OCI-LY7 (cell line): ENCODE data around the gene DCPS. TPM values are rescaled to one million over a fixed set of nuclear protein-coding genes. Genes with fewer than 3 reads are reported as not detected.

ENCODE experiments used
- BruUV-seq: library from RNA; stranded (reverse); fragments of 400-500 nt; replicated peaks from 2 replicates; lab custom pipeline; 2021; lab: Mats Ljungman, UMichigan
- CTCF ChIA-PET: fragments of 300-600 bp; sonication (Branson Sonifier 250); formaldehyde crosslinking; loops from one replicate; lab custom pipeline; 2022; ENCODE audit warnings: antibody characterized with exemption; ENCODE audit not compliant: unreplicated experiment; lab: Charles Lee
- POLR2A ChIA-PET: fragments of 300-600 bp; sonication (Branson Sonifier 250); formaldehyde crosslinking; loops from one replicate; lab custom pipeline; 2022; ENCODE audit warnings: antibody characterized with exemption; lab: Charles Lee
- DNase-seq: peaks from one replicate; pipeline ENCODE4 v3.0.0-alpha.2; 2015; ENCODE audit warnings: low spot score
- H2AFZ ChIP-seq: fragments of 200-600 bp; sonication (generic), shearing (Covaris generic); 2 replicates; pipeline ENCODE4 v1.6.1; 2014; ENCODE audit warnings: mild to moderate bottlenecking, antibody characterized with exemption, low read length, moderate library complexity
- H3K27ac ChIP-seq: fragments of 200-600 bp; sonication (generic); 2 replicates; pipeline ENCODE4 v1.5.1; 2014; ENCODE audit warnings: mixed run types, low read depth, mild to moderate bottlenecking, moderate library complexity, low read length, inconsistent platforms; ENCODE audit not compliant: poor library complexity, severe bottlenecking
- H3K36me3 ChIP-seq: fragments of 200-600 bp; sonication (generic); 2 replicates; pipeline ENCODE4 v1.6.1; 2014; ENCODE audit warnings: mild to moderate bottlenecking, antibody characterized with exemption, low read length, moderate library complexity, mixed read lengths; ENCODE audit not compliant: insufficient read depth
- H3K4me1 ChIP-seq: fragments of 200-600 bp; sonication (generic); 2 replicates; pipeline ENCODE4 v1.5.1; 2014; ENCODE audit warnings: mild to moderate bottlenecking, low read length; ENCODE audit not compliant: insufficient read depth, poor library complexity, severe bottlenecking
- H3K4me2 ChIP-seq: fragments of 200-600 bp; sonication (generic); 2 replicates; pipeline ENCODE4 v1.6.1; 2014; ENCODE audit warnings: mild to moderate bottlenecking, low read length
- H3K4me3 ChIP-seq: fragments of 200-600 bp; sonication (generic); 2 replicates; pipeline ENCODE4 v1.5.1; 2014; ENCODE audit warnings: mild to moderate bottlenecking, low read depth, low read length; ENCODE audit not compliant: poor library complexity, severe bottlenecking
- H3K79me2 ChIP-seq: fragments of 200-600 bp; sonication (generic); 2 replicates; pipeline ENCODE4 v1.6.1; 2016; ENCODE audit warnings: low read depth, mild to moderate bottlenecking, low read length, moderate library complexity, mixed read lengths; ENCODE audit not compliant: insufficient read depth
- H3K9me2 ChIP-seq: fragments of 200-600 bp; sonication (generic); 2 replicates; pipeline ENCODE4 v1.6.1; 2016; ENCODE audit warnings: mild to moderate bottlenecking, low read length, mixed read lengths; ENCODE audit not compliant: insufficient read depth
- H3K9me3 ChIP-seq: fragments of 200-600 bp; sonication (generic); 2 replicates; pipeline ENCODE4 v1.6.1; 2014; ENCODE audit warnings: mild to moderate bottlenecking, mixed run types, low read length, mixed read lengths
- H4K20me1 ChIP-seq: fragments of 200-600 bp; sonication (generic); 2 replicates; pipeline ENCODE4 v1.6.1; 2014; ENCODE audit warnings: mild to moderate bottlenecking, antibody characterized with exemption, low read length, moderate library complexity, mixed read lengths; ENCODE audit not compliant: insufficient read depth
- CTCF ChIP-seq: fragments of 200-600 bp; sonication (generic); conservative IDR thresholded peaks from 2 replicates; pipeline ENCODE4 v1.5.1; 2014; ENCODE audit warnings: mild to moderate bottlenecking, antibody characterized with exemption, low read length, moderate library complexity, mixed read lengths
- EZH2phosphoT487 ChIP-seq: fragments of 200-600 bp; sonication (generic); IDR thresholded peaks from 2 replicates; pipeline ENCODE4 v1.6.1; 2018; ENCODE audit warnings: low read depth, borderline replicate concordance, mild to moderate bottlenecking, mixed run types, antibody characterized with exemption, low read length, moderate library complexity, mixed read lengths
- intact Hi-C: fragments of 100-400 bp; cut with micrococcal nuclease; formaldehyde crosslinking; loops from one replicate; pipeline ENCODE4 v1.10.0; 2022; ENCODE audit not compliant: unreplicated experiment
- total RNA-seq, 2 experiments: library from RNA; depleted of rRNA in 1 of 2; stranded (reverse); fragments of >200 nt in 1 of 2; shearing (Covaris generic) in 1 of 2; gene quantifications; 2 replicates each; pipeline ENCODE4 v1.2.3, GENCODE V29; 2014 to 2022

The DCPS gene
- total RNA-seq, 2 experiments from 2014 or later: 30.4 to 36.5 TPM

- H3K9me3 ChIP-seq: no peaks in the 10 kb centered on the region
- no peak overlapping the region for H2AFZ ChIP-seq
- H3K79me2 ChIP-seq: no peaks in the 10 kb centered on the region
- no peaks in the 10 kb centered on the region for H4K20me1 ChIP-seq
- POLR2A ChIA-PET: no interaction called here
- peaks cover 34% of the 10 kb centered on the region for H3K4me1 ChIP-seq
- intact Hi-C loops: no loop called here
- H3K27ac ChIP-seq: no peak overlapping the region
- H3K36me3 ChIP-seq: no peaks in the 10 kb centered on the region; the same call in 1 of the 2 replicates
- H3K4me3 ChIP-seq: peak overlapping the region; percentile 72
- TF ChIP-seq EZH2phosphoT487 (no peak), CTCF (no peak)
- peak overlapping the region; percentile 91 for H3K4me2 ChIP-seq
- CTCF ChIA-PET: no interaction called here
- BruUV-seq: no TSS peak
- peak; percentile 41 for DNase-seq
- no peaks in the 10 kb centered on the region for H3K9me2 ChIP-seq
Observed at GRCh38 chr11:126284829-126285228, 19.0 kb upstream of the DCPS start.

GRCh38 chr11:126288237-126288636, 15.6 kb upstream of the DCPS start:
- H3K4me1 ChIP-seq: peaks cover 18% of the 10 kb centered on the region
- no peaks in the 10 kb centered on the region for H3K9me2 ChIP-seq
- no peaks in the 10 kb centered on the region for H3K79me2 ChIP-seq
- H3K4me3 ChIP-seq: no peak overlapping the region
- H3K9me3 ChIP-seq: no peaks in the 10 kb centered on the region
- no peak for TF ChIP-seq CTCF
- no peak for TF ChIP-seq EZH2phosphoT487
- no peaks in the 10 kb centered on the region for H4K20me1 ChIP-seq
- intact Hi-C loops: no loop called here
- DNase-seq: no peak
- no TSS peak for BruUV-seq
- no peak overlapping the region for H3K4me2 ChIP-seq
- peaks cover 12% of the 10 kb centered on the region for H3K36me3 ChIP-seq
- H2AFZ ChIP-seq: no peak overlapping the region
- ChIA-PET CTCF (no interaction called here), POLR2A (interaction anchor here (1.5 to 2.1 kb wide), 3 partner anchors 12 to 16 kb away, joined by 3 to 8 read pairs (median 4); partner anchors contain the start of gene DCPS)
- H3K27ac ChIP-seq: no peak overlapping the region

- H3K36me3 ChIP-seq: peaks cover 29% of the 10 kb centered on the region
- no peak overlapping the region for H2AFZ ChIP-seq
- no peak overlapping the region for H3K4me2 ChIP-seq
- H3K4me1 ChIP-seq: no peaks in the 10 kb centered on the region
- ChIA-PET POLR2A (no interaction called here), CTCF (interaction anchor here (0.9 kb wide), 1 partner anchor 9 kb away, joined by 3 read pairs; no protein-coding TSS in a partner anchor)
- no peaks in the 10 kb centered on the region for H4K20me1 ChIP-seq
- H3K4me3 ChIP-seq: no peak overlapping the region
- no peak for DNase-seq
- no peaks in the 10 kb centered on the region for H3K79me2 ChIP-seq
- H3K27ac ChIP-seq: no peak overlapping the region
- TF ChIP-seq EZH2phosphoT487: no peak
- TF ChIP-seq CTCF: no peak
- BruUV-seq: no TSS peak
- intact Hi-C loops: no loop called here
- no peaks in the 10 kb centered on the region for H3K9me2 ChIP-seq
- no peaks in the 10 kb centered on the region for H3K9me3 ChIP-seq
Observed at GRCh38 chr11:126290887-126291286, 13.0 kb upstream of the DCPS start.
